ENCODE measurements around the gene RAB31.

DNA sequence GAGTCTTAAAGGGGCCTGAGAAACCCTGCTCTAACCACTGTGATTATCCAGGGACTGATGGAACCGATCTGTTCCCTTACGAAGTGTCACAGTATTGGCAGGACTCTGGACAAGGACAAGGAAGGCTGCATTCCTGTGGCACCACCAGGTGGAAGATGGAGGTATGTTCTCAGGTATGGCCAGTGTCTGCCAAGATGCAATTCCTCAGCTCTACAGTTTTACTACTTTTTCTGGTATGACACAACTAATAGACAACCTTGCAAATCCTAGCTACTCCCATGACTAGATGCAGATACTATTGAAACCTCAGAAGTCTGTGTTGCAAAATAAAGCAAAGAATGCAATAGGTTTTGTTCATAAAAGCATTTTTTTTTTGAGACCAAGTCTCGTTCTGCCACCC, 14.6 kb downstream of the RAB31 start:
- TF ChIP-seq, protein P1, sequence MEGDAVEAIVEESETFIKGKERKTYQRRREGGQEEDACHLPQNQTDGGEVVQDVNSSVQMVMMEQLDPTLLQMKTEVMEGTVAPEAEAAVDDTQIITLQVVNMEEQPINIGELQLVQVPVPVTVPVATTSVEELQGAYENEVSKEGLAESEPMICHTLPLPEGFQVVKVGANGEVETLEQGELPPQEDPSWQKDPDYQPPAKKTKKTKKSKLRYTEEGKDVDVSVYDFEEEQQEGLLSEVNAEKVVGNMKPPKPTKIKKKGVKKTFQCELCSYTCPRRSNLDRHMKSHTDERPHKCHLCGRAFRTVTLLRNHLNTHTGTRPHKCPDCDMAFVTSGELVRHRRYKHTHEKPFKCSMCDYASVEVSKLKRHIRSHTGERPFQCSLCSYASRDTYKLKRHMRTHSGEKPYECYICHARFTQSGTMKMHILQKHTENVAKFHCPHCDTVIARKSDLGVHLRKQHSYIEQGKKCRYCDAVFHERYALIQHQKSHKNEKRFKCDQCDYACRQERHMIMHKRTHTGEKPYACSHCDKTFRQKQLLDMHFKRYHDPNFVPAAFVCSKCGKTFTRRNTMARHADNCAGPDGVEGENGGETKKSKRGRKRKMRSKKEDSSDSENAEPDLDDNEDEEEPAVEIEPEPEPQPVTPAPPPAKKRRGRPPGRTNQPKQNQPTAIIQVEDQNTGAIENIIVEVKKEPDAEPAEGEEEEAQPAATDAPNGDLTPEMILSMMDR (IDR thresholded peaks at IDR 0.05), result no peak
- no peak for TF ChIP-seq POLR2A (IDR thresholded peaks at IDR 0.05; ENCODE audit: low read depth)
- TF ChIP-seq POLR2AphosphoS5 (IDR thresholded peaks at IDR 0.05), result no peak

All from esophagus muscularis mucosa (tissue), 3 donors.